ENCODE results near the gene ZNF555. TPM values are rescaled to one million over a fixed set of nuclear protein-coding genes. Genes with fewer than 3 reads are reported as not detected.

ZNF555 gene
- polyA plus RNA-seq, 2 of the 4 experiments (the other 2 are of a cell fraction) = 1.7 to 2.3 TPM

- no peak overlapping the region for H3K4me2 ChIP-seq
- H3K4me3 ChIP-seq = no peak overlapping the region
- no peak overlapping the region for H3K27ac ChIP-seq
- no peak for DNase-seq (ENCODE audit: low read depth in 1 of 2, low spot score in 1 of 2)
- no peak for ATAC-seq
- CTCF ChIA-PET = no interaction called here
- FAIRE-seq = no peak
- POLR2A ChIA-PET = no interaction called here
- H3K4me1 ChIP-seq = no peaks in the 10 kb centered on the region; the same call in 2 of the 3 replicates
- peaks cover 8% of the 10 kb centered on the region; the same call in 1 of the 3 replicates for H3K9me3 ChIP-seq
- no peak for TF ChIP-seq NR3C1 (IDR thresholded peaks at IDR 0.05)
- TF ChIP-seq FOSB (CRISPR knock-in tag; IDR thresholded peaks at IDR 0.05) = no peak
- no peak for TF ChIP-seq GATA3 (IDR thresholded peaks at IDR 0.05; ENCODE audit: borderline replicate concordance)
- no peak for TF ChIP-seq MYC (IDR thresholded peaks at IDR 0.05; ENCODE audit: borderline replicate concordance, low read length)
- TF ChIP-seq CHD4 (IDR thresholded peaks at IDR 0.05; ENCODE audit: borderline replicate concordance) = no peak
- TF ChIP-seq, protein P1, sequence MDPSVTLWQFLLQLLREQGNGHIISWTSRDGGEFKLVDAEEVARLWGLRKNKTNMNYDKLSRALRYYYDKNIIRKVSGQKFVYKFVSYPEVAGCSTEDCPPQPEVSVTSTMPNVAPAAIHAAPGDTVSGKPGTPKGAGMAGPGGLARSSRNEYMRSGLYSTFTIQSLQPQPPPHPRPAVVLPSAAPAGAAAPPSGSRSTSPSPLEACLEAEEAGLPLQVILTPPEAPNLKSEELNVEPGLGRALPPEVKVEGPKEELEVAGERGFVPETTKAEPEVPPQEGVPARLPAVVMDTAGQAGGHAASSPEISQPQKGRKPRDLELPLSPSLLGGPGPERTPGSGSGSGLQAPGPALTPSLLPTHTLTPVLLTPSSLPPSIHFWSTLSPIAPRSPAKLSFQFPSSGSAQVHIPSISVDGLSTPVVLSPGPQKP (IDR thresholded peaks at IDR 0.05; ENCODE audit: low read depth, low read length) = no peak
- WGBS (ENCODE audit: missing lambda C conversion rate) = 46% methylated on average over 5 of the region's 9 CpGs
Measured at GRCh38 chr19:2823646-2824045, 17.6 kb upstream of the ZNF555 start.

DNA sequence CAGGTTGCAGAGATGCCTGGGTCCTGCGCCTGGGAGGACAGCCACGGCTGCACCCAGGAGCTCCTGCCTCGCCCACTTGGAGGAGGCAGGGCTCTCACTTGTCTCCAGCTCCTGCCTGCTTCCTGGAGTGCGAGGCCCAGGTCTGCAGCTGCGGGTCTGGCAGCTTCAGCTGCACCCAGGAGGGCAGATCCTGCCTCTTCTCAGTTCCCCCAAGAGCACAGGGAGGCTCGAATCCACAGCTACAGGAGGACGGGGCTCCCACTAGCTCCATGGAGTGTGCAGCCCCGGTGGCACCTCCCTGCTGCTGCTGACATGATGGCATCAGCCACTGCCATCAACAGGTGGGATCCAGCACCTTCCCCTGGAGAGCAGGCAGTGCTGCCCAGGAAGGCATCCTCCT lies 17.1 kb upstream of the ZNF555 start:
- CTCF ChIA-PET = no interaction called here
- DNase-seq (ENCODE audit: low read depth in 1 of 2, low spot score in 1 of 2) (no peak), FAIRE-seq (no peak), ATAC-seq (no peak)
- H3K4me2 ChIP-seq = no peak overlapping the region
- H3K4me3 ChIP-seq = no peak overlapping the region
- POLR2A ChIA-PET = no interaction called here
- H3K4me1 ChIP-seq = no peaks in the 10 kb centered on the region; the same call in 2 of the 3 replicates
- 47% methylated on average over 5 of the region's 8 CpGs for WGBS (ENCODE audit: missing lambda C conversion rate)
- no peak for TF ChIP-seq HDAC2 (IDR thresholded peaks at IDR 0.05)
- no peak for TF ChIP-seq CEBPB (IDR thresholded peaks at IDR 0.05)
- TF ChIP-seq JUNB (IDR thresholded peaks at IDR 0.05) = no peak
- TF ChIP-seq RNF2 (IDR thresholded peaks at IDR 0.05; ENCODE audit: borderline replicate concordance, low read depth) = no peak
- TF ChIP-seq, protein P2, sequence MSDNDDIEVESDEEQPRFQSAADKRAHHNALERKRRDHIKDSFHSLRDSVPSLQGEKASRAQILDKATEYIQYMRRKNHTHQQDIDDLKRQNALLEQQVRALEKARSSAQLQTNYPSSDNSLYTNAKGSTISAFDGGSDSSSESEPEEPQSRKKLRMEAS (IDR thresholded peaks at IDR 0.05) = no peak
- TF ChIP-seq HOXB5 (CRISPR knock-in tag; IDR thresholded peaks at IDR 0.05) = no peak
- TF ChIP-seq FOSL2 (IDR thresholded peaks at IDR 0.05) = no peak
- TF ChIP-seq FOSL2 (CRISPR knock-in tag; IDR thresholded peaks at IDR 0.05) = no peak
- TF ChIP-seq KDM1A (IDR thresholded peaks at IDR 0.05; ENCODE audit: low read depth) = no peak
- TF ChIP-seq PBX3 (IDR thresholded peaks at IDR 0.05) = no peak
- TF ChIP-seq JUN (IDR thresholded peaks at IDR 0.05) = no peak
- TF ChIP-seq REST (IDR thresholded peaks at IDR 0.05) = no peak
- no peak for TF ChIP-seq RFX5 (IDR thresholded peaks at IDR 0.05)
- TF ChIP-seq HES2 (IDR thresholded peaks at IDR 0.05) = no peak
- no peak for TF ChIP-seq TFCP2L1 (CRISPR knock-in tag; IDR thresholded peaks at IDR 0.05)
- TF ChIP-seq, protein P3, sequence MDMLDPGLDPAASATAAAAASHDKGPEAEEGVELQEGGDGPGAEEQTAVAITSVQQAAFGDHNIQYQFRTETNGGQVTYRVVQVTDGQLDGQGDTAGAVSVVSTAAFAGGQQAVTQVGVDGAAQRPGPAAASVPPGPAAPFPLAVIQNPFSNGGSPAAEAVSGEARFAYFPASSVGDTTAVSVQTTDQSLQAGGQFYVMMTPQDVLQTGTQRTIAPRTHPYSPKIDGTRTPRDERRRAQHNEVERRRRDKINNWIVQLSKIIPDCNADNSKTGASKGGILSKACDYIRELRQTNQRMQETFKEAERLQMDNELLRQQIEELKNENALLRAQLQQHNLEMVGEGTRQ (IDR thresholded peaks at IDR 0.05) = no peak
- TF ChIP-seq, protein P4, sequence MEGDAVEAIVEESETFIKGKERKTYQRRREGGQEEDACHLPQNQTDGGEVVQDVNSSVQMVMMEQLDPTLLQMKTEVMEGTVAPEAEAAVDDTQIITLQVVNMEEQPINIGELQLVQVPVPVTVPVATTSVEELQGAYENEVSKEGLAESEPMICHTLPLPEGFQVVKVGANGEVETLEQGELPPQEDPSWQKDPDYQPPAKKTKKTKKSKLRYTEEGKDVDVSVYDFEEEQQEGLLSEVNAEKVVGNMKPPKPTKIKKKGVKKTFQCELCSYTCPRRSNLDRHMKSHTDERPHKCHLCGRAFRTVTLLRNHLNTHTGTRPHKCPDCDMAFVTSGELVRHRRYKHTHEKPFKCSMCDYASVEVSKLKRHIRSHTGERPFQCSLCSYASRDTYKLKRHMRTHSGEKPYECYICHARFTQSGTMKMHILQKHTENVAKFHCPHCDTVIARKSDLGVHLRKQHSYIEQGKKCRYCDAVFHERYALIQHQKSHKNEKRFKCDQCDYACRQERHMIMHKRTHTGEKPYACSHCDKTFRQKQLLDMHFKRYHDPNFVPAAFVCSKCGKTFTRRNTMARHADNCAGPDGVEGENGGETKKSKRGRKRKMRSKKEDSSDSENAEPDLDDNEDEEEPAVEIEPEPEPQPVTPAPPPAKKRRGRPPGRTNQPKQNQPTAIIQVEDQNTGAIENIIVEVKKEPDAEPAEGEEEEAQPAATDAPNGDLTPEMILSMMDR (IDR thresholded peaks at IDR 0.05) = no peak
- TF ChIP-seq BHLHE40 (IDR thresholded peaks at IDR 0.05; ENCODE audit: low read depth, low read length) = no peak
- no peak for TF ChIP-seq EP300 (IDR thresholded peaks at IDR 0.05)
- peaks cover 8% of the 10 kb centered on the region; the same call in 1 of the 3 replicates for H3K9me3 ChIP-seq
- no peak overlapping the region for H3K27ac ChIP-seq

Measured in A549 (cell line).